ENCODE data around the gene RAB11FIP4. TPM values are rescaled to one million over a fixed set of nuclear protein-coding genes. Genes with fewer than 3 reads are reported as not detected.

Gene RAB11FIP4
- total and polyA plus RNA-seq, 2 donors (not counting 1 experiment from before 2014, with no cell fraction given): 17.0 to 70.5 TPM

DNA sequence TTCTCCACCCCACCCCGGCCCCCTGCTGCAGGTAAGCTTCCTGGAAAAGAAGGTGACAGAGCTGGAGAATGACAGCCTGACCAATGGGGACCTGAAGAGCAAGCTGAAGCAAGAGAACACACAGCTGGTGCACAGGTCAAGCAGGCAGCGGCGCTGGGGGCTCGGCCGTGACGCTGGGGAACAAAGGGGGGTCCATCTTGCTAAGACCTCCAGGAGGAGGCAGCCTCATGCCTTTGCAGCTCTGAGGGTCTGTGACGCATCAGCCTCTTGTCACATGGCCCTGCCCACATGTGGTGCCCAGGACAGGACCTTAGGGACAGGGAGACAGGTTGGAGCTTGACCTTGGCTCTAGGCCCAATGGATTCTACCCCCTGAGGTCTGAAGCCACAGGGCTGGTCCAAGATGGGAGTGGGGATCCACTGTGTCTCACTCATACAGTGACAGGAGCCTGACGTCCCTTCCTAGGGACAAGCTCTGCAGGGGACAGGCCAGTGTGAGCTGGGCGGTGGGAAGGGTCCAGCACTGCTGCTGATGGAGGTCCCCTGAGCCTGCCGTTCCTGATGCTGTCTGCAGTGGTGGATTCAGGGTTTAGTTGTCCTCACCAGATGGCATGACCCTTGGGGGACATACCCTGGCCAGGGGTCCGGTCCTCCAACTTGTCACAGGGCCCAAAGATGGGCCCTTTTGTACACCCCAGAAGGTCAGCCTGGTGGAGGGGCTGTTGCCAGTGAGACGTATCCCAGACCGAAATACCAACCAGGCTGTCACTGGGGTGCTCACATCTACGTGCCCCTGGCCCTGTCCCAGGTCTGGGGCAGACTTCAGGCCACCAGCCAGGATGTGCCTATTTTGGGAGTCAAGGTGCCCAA, 132.6 kb downstream of the RAB11FIP4 start:
- ChIA-PET POLR2A (interaction anchor here (0.6 to 1.3 kb wide), 4 partner anchors 14 to 85 kb away, joined by 3 to 5 read pairs (median 4); no protein-coding TSS in a partner anchor), CTCF (interaction anchor here (0.7 to 22.3 kb wide), 20 partner anchors 9 to 379 kb away, joined by 3 to 460 read pairs (median 8); partner anchors contain the start of gene RAB11FIP4)
- H3K27me3 ChIP-seq (replicated peaks in 1 of 4; ENCODE audit: control extremely low read depth in 1 of 4, control insufficient read depth in 3 of 4, insufficient read depth in 4 of 4, low read length in 3 of 4): no peaks in the 10 kb centered on the region
- no peaks in the 10 kb centered on the region for H3K27me3 Mint-ChIP-seq
- no peak overlapping the region for H3K4me3 Mint-ChIP-seq
- no peak overlapping the region for H2AFZ ChIP-seq (ENCODE audit: insufficient read depth, low read depth, low read length, poor library complexity, severe bottlenecking)
- H3K4me1 Mint-ChIP-seq: peaks cover 9% of the 10 kb centered on the region
- H3K4me1 ChIP-seq (ENCODE audit: control insufficient read depth in 2 of 2, insufficient read depth in 2 of 2, low read length in 2 of 2): peaks cover 0 to 13% of the 10 kb centered on the region in 2 donors
- H3K9me3 Mint-ChIP-seq (ENCODE audit: insufficient read depth): no peaks in the 10 kb centered on the region
- H3K9ac ChIP-seq (ENCODE audit: low read length): no peak overlapping the region
- peaks cover 0 to 88% of the 10 kb centered on the region in 2 experiments for H3K36me3 ChIP-seq (replicated peaks in 1 of 2; ENCODE audit: control extremely low read depth in 1 of 2, control insufficient read depth in 1 of 2, extremely low read depth in 1 of 2, insufficient read depth in 2 of 2, low read length in 1 of 2)
- H3K27ac ChIP-seq (ENCODE audit: low read length in 2 of 2): no peak overlapping the region
- 98% methylated on average over 13 of the region's 14 CpGs for WGBS (ENCODE audit: insufficient coverage)
- no peak overlapping the region for H3K27ac Mint-ChIP-seq
- no peak overlapping the region for H3K4me3 ChIP-seq (ENCODE audit: control extremely low read depth in 1 of 5, extremely low read depth in 1 of 5, insufficient read depth in 1 of 5, low read depth in 2 of 5, low read length in 4 of 5)
- no peak for ATAC-seq (ENCODE audit: low read depth)
- intact Hi-C loops (cut with micrococcal nuclease): no loop called here
- H3K4me2 ChIP-seq (replicated peaks; ENCODE audit: low read depth, low read length, poor library complexity, severe bottlenecking): no peak overlapping the region
- peaks cover 18% of the 10 kb centered on the region for H4K20me1 ChIP-seq (ENCODE audit: control insufficient read depth, insufficient read depth, low read length, poor library complexity, severe bottlenecking)
- TF ChIP-seq, protein P1, sequence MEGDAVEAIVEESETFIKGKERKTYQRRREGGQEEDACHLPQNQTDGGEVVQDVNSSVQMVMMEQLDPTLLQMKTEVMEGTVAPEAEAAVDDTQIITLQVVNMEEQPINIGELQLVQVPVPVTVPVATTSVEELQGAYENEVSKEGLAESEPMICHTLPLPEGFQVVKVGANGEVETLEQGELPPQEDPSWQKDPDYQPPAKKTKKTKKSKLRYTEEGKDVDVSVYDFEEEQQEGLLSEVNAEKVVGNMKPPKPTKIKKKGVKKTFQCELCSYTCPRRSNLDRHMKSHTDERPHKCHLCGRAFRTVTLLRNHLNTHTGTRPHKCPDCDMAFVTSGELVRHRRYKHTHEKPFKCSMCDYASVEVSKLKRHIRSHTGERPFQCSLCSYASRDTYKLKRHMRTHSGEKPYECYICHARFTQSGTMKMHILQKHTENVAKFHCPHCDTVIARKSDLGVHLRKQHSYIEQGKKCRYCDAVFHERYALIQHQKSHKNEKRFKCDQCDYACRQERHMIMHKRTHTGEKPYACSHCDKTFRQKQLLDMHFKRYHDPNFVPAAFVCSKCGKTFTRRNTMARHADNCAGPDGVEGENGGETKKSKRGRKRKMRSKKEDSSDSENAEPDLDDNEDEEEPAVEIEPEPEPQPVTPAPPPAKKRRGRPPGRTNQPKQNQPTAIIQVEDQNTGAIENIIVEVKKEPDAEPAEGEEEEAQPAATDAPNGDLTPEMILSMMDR (IDR thresholded peaks at IDR 0.05): no peak
- no peak for TF ChIP-seq EZH2 (IDR thresholded peaks at IDR 0.05; ENCODE audit: borderline replicate concordance, insufficient read depth, low read depth, low read length, poor library complexity, severe bottlenecking)
- H3K9me3 ChIP-seq (ENCODE audit: control extremely low read depth in 1 of 3, control insufficient read depth in 2 of 3, insufficient read depth in 1 of 3, low read length in 2 of 3): peaks cover 0 to 25% (median 11%) of the 10 kb centered on the region in 3 donors
- H3K79me2 ChIP-seq (ENCODE audit: control insufficient read depth, insufficient read depth, low read length): peaks cover 21% of the 10 kb centered on the region
- no peak for DNase-seq
